ENCODE data around the gene KIFAP3.
"Not testable (repeated sequence)": the region's sequence is repeated elsewhere in the genome, so short reads cannot be mapped to it uniquely, and the experiment has no call there.

The KIFAP3 gene

GRCh38 chr1:170077926-170078325, 3.4 kb upstream of the KIFAP3 start:
- Histone ChIP-seq H3K9me3 (ENCODE audit: control insufficient read depth, low read length) (no peaks in the 10 kb centered on the region), H3K27me3 (ENCODE audit: control insufficient read depth, insufficient read depth, low read length) (no peaks in the 10 kb centered on the region), H3K9ac (ENCODE audit: low read length) (no peak overlapping the region), H3K36me3 (ENCODE audit: control insufficient read depth, insufficient read depth, low read length) (no peaks in the 10 kb centered on the region), H3K4me3 (ENCODE audit: low read length) (no peak overlapping the region), H3K4me1 (ENCODE audit: control insufficient read depth, insufficient read depth, low read length) (no peaks in the 10 kb centered on the region)

- not testable (repeated sequence) for H3K4me1 ChIP-seq (ENCODE audit: control insufficient read depth, insufficient read depth, low read length); H3K36me3 ChIP-seq (ENCODE audit: control insufficient read depth, insufficient read depth, low read length); H3K4me3 ChIP-seq (ENCODE audit: low read length); H3K27me3 ChIP-seq (ENCODE audit: control insufficient read depth, insufficient read depth, low read length); H3K9me3 ChIP-seq (ENCODE audit: control insufficient read depth, low read length); H3K9ac ChIP-seq (ENCODE audit: low read length)
Observed at GRCh38 chr1:170076952-170077351, 2.5 kb upstream of the KIFAP3 start.

- Histone ChIP-seq H3K4me3 (ENCODE audit: low read length) (no peak overlapping the region), H3K9me3 (ENCODE audit: control insufficient read depth, low read length) (no peaks in the 10 kb centered on the region), H3K36me3 (ENCODE audit: control insufficient read depth, insufficient read depth, low read length) (no peaks in the 10 kb centered on the region), H3K4me1 (ENCODE audit: control insufficient read depth, insufficient read depth, low read length) (no peaks in the 10 kb centered on the region), H3K9ac (ENCODE audit: low read length) (no peak overlapping the region), H3K27me3 (ENCODE audit: control insufficient read depth, insufficient read depth, low read length) (no peaks in the 10 kb centered on the region)
Observed at GRCh38 chr1:170076199-170076598, 1.7 kb upstream of the KIFAP3 start.

GRCh38 chr1:170075186-170075585, 691 bp upstream of the KIFAP3 start:
- no peaks in the 10 kb centered on the region for H3K27me3 ChIP-seq (ENCODE audit: control insufficient read depth, insufficient read depth, low read length)
- peak overlapping the region; percentile 76 for H3K9ac ChIP-seq (ENCODE audit: low read length)
- no peaks in the 10 kb centered on the region for H3K9me3 ChIP-seq (ENCODE audit: control insufficient read depth, low read length)
- no peaks in the 10 kb centered on the region for H3K36me3 ChIP-seq (ENCODE audit: control insufficient read depth, insufficient read depth, low read length)
- H3K4me3 ChIP-seq (ENCODE audit: low read length), result peak overlapping the region; percentile 95
- H3K4me1 ChIP-seq (ENCODE audit: control insufficient read depth, insufficient read depth, low read length), result no peaks in the 10 kb centered on the region

GRCh38 chr1:170073893-170074249, 624 bp downstream of the KIFAP3 start:
- Histone ChIP-seq H3K9ac (ENCODE audit: low read length) (peak overlapping the region; percentile 76), H3K4me1 (ENCODE audit: control insufficient read depth, insufficient read depth, low read length) (no peaks in the 10 kb centered on the region), H3K27me3 (ENCODE audit: control insufficient read depth, insufficient read depth, low read length) (no peaks in the 10 kb centered on the region)

GRCh38 chr1:170071378-170071777, 3.1 kb downstream of the KIFAP3 start:
- no peak overlapping the region for H3K4me3 ChIP-seq (ENCODE audit: low read length)
- no peaks in the 10 kb centered on the region for H3K9me3 ChIP-seq (ENCODE audit: control insufficient read depth, low read length)
- H3K9ac ChIP-seq (ENCODE audit: low read length), result no peak overlapping the region
- H3K36me3 ChIP-seq (ENCODE audit: control insufficient read depth, insufficient read depth, low read length), result no peaks in the 10 kb centered on the region
- no peaks in the 10 kb centered on the region for H3K4me1 ChIP-seq (ENCODE audit: control insufficient read depth, insufficient read depth, low read length)
- no peaks in the 10 kb centered on the region for H3K27me3 ChIP-seq (ENCODE audit: control insufficient read depth, insufficient read depth, low read length)

More at GRCh38 chr1:170073893-170074249, 624 bp downstream of the KIFAP3 start:
- Histone ChIP-seq H3K4me3 (ENCODE audit: low read length) (peak overlapping the region; percentile 95), H3K36me3 (ENCODE audit: control insufficient read depth, insufficient read depth, low read length) (no peaks in the 10 kb centered on the region), H3K9me3 (ENCODE audit: control insufficient read depth, low read length) (no peaks in the 10 kb centered on the region)

GRCh38 chr1:170068923-170069322, 5.6 kb downstream of the KIFAP3 start:
- H3K9ac ChIP-seq (ENCODE audit: low read length), result no peak overlapping the region
- no peak overlapping the region for H3K4me3 ChIP-seq (ENCODE audit: low read length)
- no peaks in the 10 kb centered on the region for H3K9me3 ChIP-seq (ENCODE audit: control insufficient read depth, low read length)
- H3K27me3 ChIP-seq (ENCODE audit: control insufficient read depth, insufficient read depth, low read length), result no peaks in the 10 kb centered on the region
- no peaks in the 10 kb centered on the region for H3K4me1 ChIP-seq (ENCODE audit: control insufficient read depth, insufficient read depth, low read length)
- no peaks in the 10 kb centered on the region for H3K36me3 ChIP-seq (ENCODE audit: control insufficient read depth, insufficient read depth, low read length)

- H3K9me3 ChIP-seq (ENCODE audit: control insufficient read depth, low read length), result no peaks in the 10 kb centered on the region
- H3K9ac ChIP-seq (ENCODE audit: low read length), result no peak overlapping the region
- H3K36me3 ChIP-seq (ENCODE audit: control insufficient read depth, insufficient read depth, low read length), result no peaks in the 10 kb centered on the region
- H3K4me1 ChIP-seq (ENCODE audit: control insufficient read depth, insufficient read depth, low read length), result no peaks in the 10 kb centered on the region
- no peak overlapping the region for H3K4me3 ChIP-seq (ENCODE audit: low read length)
- H3K27me3 ChIP-seq (ENCODE audit: control insufficient read depth, insufficient read depth, low read length), result no peaks in the 10 kb centered on the region
Observed at GRCh38 chr1:170067253-170067819, 7.2 kb downstream of the KIFAP3 start.

- no peak overlapping the region for H3K4me3 ChIP-seq (ENCODE audit: low read length)
- H3K27me3 ChIP-seq (ENCODE audit: control insufficient read depth, insufficient read depth, low read length), result no peaks in the 10 kb centered on the region
- H3K4me1 ChIP-seq (ENCODE audit: control insufficient read depth, insufficient read depth, low read length), result no peaks in the 10 kb centered on the region
- no peaks in the 10 kb centered on the region for H3K36me3 ChIP-seq (ENCODE audit: control insufficient read depth, insufficient read depth, low read length)
- H3K9ac ChIP-seq (ENCODE audit: low read length), result no peak overlapping the region
- H3K9me3 ChIP-seq (ENCODE audit: control insufficient read depth, low read length), result no peaks in the 10 kb centered on the region
Observed at GRCh38 chr1:170064821-170065220, 9.7 kb downstream of the KIFAP3 start.

- H3K9me3 ChIP-seq (ENCODE audit: control insufficient read depth, low read length), result no peaks in the 10 kb centered on the region
- no peaks in the 10 kb centered on the region for H3K36me3 ChIP-seq (ENCODE audit: control insufficient read depth, insufficient read depth, low read length)
- no peaks in the 10 kb centered on the region for H3K27me3 ChIP-seq (ENCODE audit: control insufficient read depth, insufficient read depth, low read length)
- H3K4me1 ChIP-seq (ENCODE audit: control insufficient read depth, insufficient read depth, low read length), result no peaks in the 10 kb centered on the region
- no peak overlapping the region for H3K9ac ChIP-seq (ENCODE audit: low read length)
- H3K4me3 ChIP-seq (ENCODE audit: low read length), result no peak overlapping the region
Observed at GRCh38 chr1:170063109-170063826, 11.2 kb downstream of the KIFAP3 start.

- H3K9me3 ChIP-seq (ENCODE audit: control insufficient read depth, low read length); H3K27me3 ChIP-seq (ENCODE audit: control insufficient read depth, insufficient read depth, low read length); H3K4me3 ChIP-seq (ENCODE audit: low read length); H3K36me3 ChIP-seq (ENCODE audit: control insufficient read depth, insufficient read depth, low read length); H3K4me1 ChIP-seq (ENCODE audit: control insufficient read depth, insufficient read depth, low read length); H3K9ac ChIP-seq (ENCODE audit: low read length): not testable (repeated sequence)
Observed at GRCh38 chr1:170061676-170062075, 12.8 kb downstream of the KIFAP3 start.

GRCh38 chr1:170060015-170060520, 14.4 kb downstream of the KIFAP3 start:
- H3K4me3 ChIP-seq (ENCODE audit: low read length); H3K4me1 ChIP-seq (ENCODE audit: control insufficient read depth, insufficient read depth, low read length); H3K9ac ChIP-seq (ENCODE audit: low read length); H3K9me3 ChIP-seq (ENCODE audit: control insufficient read depth, low read length); H3K27me3 ChIP-seq (ENCODE audit: control insufficient read depth, insufficient read depth, low read length); H3K36me3 ChIP-seq (ENCODE audit: control insufficient read depth, insufficient read depth, low read length): not testable (repeated sequence)
